ENCODE data around the gene SNAP29.
"Not testable (repeated sequence)": the region's sequence is repeated elsewhere in the genome, so short reads cannot be mapped to it uniquely, and the experiment has no call there.

SNAP29 gene

DNA sequence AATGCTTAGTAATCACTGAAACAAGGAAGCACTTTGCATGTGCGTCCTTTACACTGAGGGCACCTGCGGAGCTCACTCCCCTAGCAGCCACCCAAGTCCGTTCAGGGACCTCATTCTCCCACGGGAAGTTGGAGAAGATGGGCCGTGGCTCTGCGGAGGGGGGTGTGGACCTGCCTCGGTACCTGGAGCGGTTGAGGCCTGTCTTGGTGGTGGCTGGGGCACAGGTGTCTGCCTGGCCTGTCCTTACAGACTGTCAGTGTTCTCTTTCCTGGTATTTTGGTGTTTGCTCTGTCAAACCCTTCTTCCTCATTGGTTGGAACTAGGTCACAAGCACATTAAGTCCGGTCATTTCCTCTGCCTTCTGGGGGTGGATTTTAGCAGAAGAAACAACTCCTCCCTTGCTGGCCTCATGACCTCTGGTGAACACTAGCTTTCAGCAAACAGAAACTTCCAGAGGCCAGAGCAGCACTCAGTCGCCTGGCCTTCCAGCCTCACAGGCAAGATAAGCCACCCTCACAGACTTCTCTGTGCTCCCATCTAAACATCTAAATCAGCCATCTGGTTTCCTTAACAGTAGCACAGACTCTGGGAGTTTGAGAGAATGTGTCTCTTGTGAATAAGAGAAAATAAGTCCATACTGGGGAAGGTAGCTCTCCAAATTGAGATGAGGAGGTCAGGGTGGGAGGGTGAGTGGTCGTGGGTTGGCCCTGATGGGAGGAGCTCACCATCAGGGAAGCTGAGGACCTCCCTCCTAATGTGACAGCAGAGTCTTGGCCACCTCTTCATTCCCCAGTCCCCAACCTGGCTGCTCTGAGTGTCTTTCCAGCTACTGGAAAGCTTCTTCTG, 8.6 kb downstream of the SNAP29 start:
- DNase-seq, result no peak

- DNase-seq, result no peak
These were observed 9.5 kb downstream of the SNAP29 start for GRCh38 chr22:20868025-20868962.

- no peak for DNase-seq
These were observed 10.4 kb downstream of the SNAP29 start for GRCh38 chr22:20869234-20869633.

DNA sequence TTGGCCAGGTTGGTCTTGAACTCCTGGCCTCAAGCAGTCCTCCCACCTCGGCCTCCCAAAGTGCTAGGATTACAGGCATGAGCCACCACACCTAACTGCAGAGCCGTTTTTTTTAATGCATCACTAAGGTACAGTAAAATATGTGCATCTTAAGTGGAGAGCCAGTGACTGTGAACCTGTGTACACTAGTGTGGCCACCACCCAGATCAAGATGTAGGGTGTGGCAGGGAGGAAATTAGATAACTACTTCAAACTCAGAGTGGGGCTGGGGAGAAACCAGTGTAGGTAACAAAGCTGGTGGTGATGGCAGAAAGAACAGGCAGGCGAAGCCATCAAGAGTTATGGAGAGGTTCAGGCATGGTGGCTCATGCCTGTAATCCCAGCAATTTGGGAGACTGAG, 14.4 kb downstream of the SNAP29 start:
- no peak for DNase-seq

DNA sequence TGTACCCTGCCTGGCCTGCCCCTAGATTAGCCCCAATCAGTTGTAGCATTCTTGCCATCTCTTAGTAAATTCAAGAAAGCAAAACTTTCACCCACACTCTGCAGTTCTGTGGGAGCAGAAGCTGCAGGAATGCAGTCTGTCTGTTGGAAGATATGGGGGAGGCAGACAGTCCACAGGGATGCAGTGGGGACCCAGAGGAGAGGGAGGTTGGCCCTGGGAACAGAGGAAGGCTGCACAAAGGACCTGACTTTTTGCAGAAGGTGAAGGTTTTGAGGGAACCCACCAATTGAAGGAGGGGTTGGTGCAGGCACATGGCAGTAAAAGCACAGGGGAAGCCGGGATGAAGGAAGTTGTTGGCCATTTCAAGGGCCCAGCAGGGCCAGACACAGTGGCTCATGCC, 16.5 kb downstream of the SNAP29 start:
- no peak for DNase-seq

GRCh38 chr22:20877715-20878114, 18.9 kb downstream of the SNAP29 start:
- no peak for DNase-seq

DNA sequence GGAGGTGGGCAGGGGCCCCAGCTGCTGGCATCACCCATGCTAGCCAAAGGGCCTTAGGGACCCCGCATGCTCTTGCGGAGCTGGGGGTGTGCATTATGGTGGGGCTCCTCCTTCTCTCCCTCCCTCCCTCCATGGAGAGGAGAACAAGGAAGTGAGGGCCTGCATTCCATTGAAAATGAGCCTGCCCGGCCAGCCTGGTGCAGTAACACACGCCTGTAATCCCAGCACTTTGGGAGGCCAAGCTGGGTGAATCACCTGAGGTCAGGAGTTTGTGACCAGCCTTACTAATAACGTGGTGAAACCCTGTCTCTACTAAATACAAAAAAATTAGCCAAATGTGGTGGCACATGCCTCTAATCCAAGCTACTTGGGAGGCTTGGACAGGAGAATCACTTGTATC, 22.4 kb downstream of the SNAP29 start:
- DNase-seq, result no peak

GRCh38 chr22:20881869-20882815, 23.3 kb downstream of the SNAP29 start:
- no peak for DNase-seq

- DNase-seq, result no peak
These were observed 24.0 kb downstream of the SNAP29 start for GRCh38 chr22:20882855-20883254.

DNA sequence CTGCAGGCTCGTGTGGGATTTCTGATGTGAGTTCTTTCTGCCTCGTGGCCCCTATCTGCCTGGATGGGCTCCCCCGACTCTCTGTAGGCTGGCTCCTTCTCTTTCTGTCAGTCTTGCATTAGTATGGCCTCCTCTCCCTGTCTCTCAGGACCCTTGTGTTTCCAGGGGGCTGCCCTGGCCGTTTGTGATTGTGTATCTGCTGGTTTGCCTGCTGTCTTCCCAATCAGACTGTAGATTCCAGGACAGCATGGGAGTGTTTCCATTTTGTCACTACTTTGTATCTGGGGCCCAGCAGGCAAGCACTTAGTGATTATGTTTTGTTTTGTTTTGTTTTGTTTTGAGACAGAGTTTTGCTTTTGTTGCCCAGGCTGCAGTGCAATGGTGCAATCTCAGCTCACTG, 25.6 kb downstream of the SNAP29 start:
- DNase-seq, result no peak

DNA sequence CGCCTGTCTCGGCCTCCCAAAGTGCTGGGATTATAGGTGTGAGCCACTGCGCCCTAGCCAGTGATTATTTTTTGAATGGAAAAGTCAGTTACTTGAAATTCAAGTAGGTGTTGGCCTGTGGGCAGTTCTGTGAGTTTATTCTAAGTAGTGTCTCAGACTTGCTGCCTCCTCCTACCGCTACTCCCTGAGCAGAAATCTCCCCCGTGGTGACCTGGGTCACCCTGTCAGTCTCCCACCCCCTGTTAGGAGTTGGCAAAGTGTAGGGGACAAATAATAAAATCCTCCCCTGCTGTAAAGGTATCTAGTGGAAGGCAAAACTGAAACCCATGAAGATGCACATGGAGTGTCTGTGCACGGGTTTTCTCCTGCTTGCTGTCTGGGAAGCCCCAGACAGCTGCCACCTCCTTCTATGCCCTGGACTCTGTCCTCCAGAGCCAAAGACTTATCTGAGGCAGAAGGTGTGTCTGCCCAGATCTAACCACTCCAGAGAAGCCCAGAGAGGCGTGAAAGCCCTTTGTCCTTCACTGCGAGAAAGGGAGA, 26.3 kb downstream of the SNAP29 start:
- DNase-seq, result no peak

DNA sequence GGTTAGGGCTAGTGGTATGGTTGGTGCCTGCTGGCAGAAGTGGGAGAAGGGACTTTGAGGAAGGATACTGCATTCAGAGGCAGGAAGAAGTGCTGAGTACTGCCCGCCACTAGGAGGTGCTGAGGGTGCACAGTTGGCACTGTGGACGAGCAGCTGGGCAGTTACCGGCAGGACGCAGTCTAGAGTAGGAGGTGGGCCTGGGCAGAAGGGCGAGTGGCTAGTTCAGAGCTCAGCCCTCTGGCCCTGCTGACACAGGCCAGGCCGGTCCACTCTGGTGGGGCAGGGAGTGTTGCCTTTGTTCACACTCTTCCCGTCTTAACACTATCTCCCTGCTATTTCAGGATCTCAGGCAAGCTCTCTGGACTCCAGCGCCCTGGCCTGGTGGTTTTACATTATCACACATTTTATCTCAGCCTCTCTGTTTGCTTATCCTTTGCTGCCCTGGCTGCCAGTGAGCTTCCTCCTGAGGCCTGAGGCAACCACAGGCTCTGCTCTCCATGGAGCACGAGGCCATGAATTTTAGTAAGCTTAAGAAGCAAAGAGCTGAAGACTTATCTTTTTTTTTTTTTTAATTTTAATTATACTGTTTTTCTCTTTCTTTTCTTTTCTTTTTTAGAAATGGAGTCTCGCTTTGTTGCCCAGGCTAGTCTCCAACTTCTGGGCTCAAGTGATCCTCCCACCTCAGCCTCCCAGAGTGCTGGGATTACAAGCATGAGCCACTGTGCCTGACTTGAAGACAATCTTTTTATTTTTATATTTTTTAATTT, 26.9 kb downstream of the SNAP29 start:
- no peak for DNase-seq

DNA sequence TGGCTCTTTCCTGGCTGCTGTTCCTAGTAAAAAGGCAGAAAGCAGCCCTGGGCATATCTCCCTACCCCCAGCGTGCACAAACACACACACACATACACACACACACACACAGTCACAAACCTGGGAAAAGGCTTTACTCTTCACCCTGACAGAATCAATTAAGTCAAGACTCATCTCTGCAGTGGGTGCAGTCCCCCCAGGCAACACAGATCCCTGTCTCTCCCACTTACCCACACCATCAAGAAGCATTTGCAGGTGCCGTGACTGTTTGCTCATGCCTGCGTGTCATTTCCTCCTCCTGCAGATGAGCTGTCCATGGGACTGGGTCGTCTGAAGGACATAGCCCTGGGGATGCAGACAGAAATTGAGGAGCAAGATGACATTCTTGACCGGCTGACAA, 28.6 kb downstream of the SNAP29 start:
- DNase-seq, result no peak

GRCh38 chr22:20889025-20889704, 30.4 kb downstream of the SNAP29 start:
- DNase-seq, result no peak

DNA sequence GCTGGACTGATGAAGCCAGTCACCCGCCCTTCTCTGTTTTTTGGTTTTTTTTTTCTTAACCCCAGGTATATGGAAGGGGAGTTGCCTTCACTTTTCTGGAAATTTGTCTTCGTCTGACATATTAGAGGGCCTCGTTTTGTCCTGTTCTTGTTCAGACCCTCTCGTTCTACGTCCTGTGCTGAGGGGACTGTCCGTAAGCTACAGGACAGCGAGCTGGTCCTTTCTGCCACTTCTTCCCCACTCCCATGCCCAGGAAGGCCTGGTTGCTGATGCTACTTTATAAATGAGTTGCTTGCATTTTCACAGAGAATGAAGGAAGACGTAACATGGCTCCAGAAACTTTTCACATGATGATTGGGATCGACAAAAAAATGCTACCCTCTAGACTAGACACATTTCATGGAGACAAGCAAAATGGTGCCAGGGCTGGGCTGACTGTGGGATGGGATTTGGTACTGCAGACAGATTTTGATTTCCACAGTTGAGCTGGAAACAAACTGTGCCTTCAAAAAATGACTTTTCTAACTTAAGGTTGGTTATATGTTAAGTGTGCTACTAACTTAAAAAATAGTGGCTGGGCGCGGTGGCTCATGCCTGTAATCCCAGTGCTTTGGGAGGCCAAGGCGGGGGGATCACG, 31.2 kb downstream of the SNAP29 start:
- DNase-seq, result no peak

GRCh38 chr22:20890975-20891374, 32.2 kb downstream of the SNAP29 start:
- no peak for DNase-seq

- DNase-seq, result not testable (repeated sequence)
These were observed 38.9 kb downstream of the SNAP29 start for GRCh38 chr22:20897737-20898136.

DNA sequence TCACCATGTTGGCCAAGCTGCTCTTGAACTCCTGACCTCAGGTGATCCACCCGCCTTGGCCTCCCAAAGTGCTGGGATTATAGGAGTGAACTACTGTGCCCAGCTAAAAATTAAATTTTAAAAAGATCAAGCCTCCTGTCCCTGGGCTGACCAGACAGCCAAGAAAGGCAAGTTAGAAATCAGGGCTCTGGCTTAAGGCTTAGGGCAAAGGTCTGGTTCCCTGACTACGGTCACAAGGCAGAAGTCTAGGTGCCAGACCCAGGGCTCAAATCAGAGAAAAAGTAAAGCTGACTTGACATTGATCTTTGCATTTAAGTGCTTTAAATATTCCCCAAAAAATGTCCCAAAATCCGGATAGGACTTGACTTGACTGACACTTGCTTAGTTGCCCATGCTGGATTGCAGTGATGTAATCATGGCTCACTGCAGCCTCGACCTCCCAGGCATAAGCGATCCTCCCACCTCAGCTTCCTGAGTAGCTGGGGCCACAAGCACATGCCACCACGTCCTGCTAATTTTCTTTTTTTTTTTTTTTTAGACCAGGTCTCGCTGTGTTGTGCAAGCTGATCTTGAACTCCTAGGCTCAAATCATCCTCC, 41.1 kb downstream of the SNAP29 start:
- no peak for DNase-seq

DNA sequence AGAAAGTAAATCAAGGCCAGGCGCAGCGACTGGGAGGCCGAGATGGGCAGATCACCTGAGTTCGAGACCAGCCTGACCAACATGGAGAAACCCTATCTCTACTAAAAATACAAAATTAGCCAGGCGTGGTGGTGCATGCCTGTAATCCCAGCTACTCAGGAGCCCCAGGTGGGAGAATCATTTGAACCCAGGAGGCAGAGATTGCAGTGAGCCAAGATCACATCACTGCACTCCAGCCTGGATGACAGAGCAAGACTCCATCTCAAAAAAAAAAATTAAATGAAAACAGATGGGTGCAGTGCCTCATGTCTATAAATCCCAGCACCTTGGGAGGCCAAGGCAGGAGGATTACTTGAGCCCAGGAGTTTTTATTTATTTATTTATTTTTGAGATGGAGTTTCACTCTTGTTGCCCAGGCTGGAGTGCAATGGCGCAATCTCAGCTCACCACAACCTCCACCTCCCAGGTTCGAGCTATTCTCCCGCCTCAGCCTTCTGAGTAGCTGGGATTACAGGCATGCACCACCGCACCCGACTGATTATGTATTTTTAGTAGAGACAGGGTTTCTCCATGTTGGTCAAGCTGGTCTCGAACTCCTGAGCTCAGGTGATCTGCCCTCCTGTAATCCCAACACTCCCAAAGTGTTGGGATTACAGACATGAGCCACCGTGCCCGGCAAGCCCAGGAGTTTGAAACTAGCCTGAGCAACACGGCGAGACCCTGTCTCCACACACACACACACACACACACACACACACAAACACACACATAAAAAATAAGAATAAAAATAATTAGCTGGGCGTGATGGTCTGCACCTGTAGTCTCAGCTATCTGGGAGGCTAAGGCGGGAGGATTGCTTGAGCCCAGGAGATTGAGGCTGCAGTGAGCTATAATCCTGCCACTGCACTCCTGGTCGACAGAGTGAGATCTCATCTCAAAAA, 42.6 kb downstream of the SNAP29 start:
- DNase-seq, result not testable (repeated sequence)

Measured in T-helper 9 cell (primary cell).